ENCODE data around the gene EPHX1.
"Not testable (repeated sequence)": the region's sequence is repeated elsewhere in the genome, so short reads cannot be mapped to it uniquely, and the experiment has no call there.

DNA sequence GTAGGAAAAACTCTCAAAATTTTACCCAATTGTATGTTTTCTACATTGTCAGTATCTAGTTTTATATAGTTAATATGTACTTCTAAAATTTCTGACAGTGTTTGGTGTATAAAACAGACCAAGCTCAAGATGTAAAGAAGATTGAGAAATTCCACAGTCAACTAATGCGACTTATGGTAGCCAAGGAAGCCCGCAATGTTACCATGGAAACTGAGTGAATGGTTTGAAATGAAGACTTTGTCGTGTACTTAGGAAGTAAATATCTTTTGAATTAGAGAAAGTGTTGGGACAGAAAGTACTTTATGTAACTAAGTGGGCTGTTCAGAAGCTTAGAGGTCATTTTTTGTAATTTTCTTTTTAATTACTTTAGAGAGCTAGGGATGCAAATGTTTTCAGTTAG lies 20.8 kb upstream of the EPHX1 start:
- TF ChIP-seq, protein P1, sequence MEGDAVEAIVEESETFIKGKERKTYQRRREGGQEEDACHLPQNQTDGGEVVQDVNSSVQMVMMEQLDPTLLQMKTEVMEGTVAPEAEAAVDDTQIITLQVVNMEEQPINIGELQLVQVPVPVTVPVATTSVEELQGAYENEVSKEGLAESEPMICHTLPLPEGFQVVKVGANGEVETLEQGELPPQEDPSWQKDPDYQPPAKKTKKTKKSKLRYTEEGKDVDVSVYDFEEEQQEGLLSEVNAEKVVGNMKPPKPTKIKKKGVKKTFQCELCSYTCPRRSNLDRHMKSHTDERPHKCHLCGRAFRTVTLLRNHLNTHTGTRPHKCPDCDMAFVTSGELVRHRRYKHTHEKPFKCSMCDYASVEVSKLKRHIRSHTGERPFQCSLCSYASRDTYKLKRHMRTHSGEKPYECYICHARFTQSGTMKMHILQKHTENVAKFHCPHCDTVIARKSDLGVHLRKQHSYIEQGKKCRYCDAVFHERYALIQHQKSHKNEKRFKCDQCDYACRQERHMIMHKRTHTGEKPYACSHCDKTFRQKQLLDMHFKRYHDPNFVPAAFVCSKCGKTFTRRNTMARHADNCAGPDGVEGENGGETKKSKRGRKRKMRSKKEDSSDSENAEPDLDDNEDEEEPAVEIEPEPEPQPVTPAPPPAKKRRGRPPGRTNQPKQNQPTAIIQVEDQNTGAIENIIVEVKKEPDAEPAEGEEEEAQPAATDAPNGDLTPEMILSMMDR (IDR thresholded peaks at IDR 0.05) = not testable (repeated sequence)
- not testable (repeated sequence) for TF ChIP-seq POLR2A (IDR thresholded peaks at IDR 0.05)

Data from upper lobe of left lung (tissue), 4 donors.